NT2/D1 (cell line): ENCODE measurements around the gene ASB6.

Experiments
- SUZ12 ChIP-seq: IDR thresholded peaks from 2 replicates; pipeline ENCODE4 v1.6.1; 2011; ENCODE audit not compliant: insufficient read length, insufficient read depth; ENCODE audit errors: extremely low read depth
- YY1 ChIP-seq: IDR thresholded peaks from 2 replicates; pipeline ENCODE4 v1.6.1; 2011; ENCODE audit not compliant: insufficient read length, insufficient read depth
- ZNF274 ChIP-seq: IDR thresholded peaks from 2 replicates; pipeline ENCODE4 v1.6.1; 2011; ENCODE audit warnings: mild to moderate bottlenecking, low read depth, low read length

GRCh38 chr9:129612123-129612522 is 29.8 kb downstream of the ASB6 start:
- no peak for TF ChIP-seq YY1
- TF ChIP-seq SUZ12 = no peak
- no peak for TF ChIP-seq ZNF274
